Measurements from ENCODE around the gene DGKE. TPM values are rescaled to one million over a fixed set of nuclear protein-coding genes. Genes with fewer than 3 reads are reported as not detected.

The DGKE gene
- total RNA-seq, 1 donor from 2014 or later: 5.4 TPM

Other genes starting within 250 kb of the DGKE start
- gene NOG, start 240.5 kb upstream of the DGKE start, total RNA-seq: 0.50 and 0.65 TPM in 2 replicates
- 2.3 and 2.4 TPM in 2 replicates for gene C17orf67, start 231 bp upstream of the DGKE start, total RNA-seq
- gene TRIM25, start 79.9 kb downstream of the DGKE start, total RNA-seq: 25.6 and 28.7 TPM in 2 replicates
- gene COIL, start 126.9 kb downstream of the DGKE start, total RNA-seq: 24.1 and 25.1 TPM in 2 replicates
- gene SCPEP1, start 144.0 kb downstream of the DGKE start, total RNA-seq: 24.6 and 26.9 TPM in 2 replicates